GM23338 (cell line): ENCODE data around the gene ITGB3. TPM values are rescaled to one million over a fixed set of nuclear protein-coding genes. Genes with fewer than 3 reads are reported as not detected.

Experiments used
- ATAC-seq: fragments of 200-7000 bp; cut with Tn5 transposase; 3 replicates; pipeline ENCODE4 v1.9.1; 2020
- DNase-seq: peaks from one replicate; pipeline ENCODE4 v3.0.0-alpha.2; 2015; ENCODE audit warnings: low spot score
- H2AFZ ChIP-seq: fragments of 200-600 bp; sonication (generic); 2 replicates; pipeline ENCODE4 v1.8.0; 2016; ENCODE audit warnings: antibody characterized with exemption, mild to moderate bottlenecking, moderate library complexity
- H3F3A ChIP-seq: fragments of 200-600 bp; sonication (generic); replicated peaks from 2 replicates; pipeline ENCODE4 v1.8.0; 2017; ENCODE audit warnings: antibody characterized with exemption, mixed run types, low read depth
- H3K27ac ChIP-seq: fragments of 200-600 bp; sonication (generic); 2 replicates; pipeline ENCODE4 v1.6.1; 2016; ENCODE audit warnings: low read depth
- H3K27me3 ChIP-seq: fragments of 200-600 bp; sonication (generic); 2 replicates; pipeline ENCODE4 v1.8.0; 2016; ENCODE audit warnings: mild to moderate bottlenecking, mixed run types, moderate library complexity; ENCODE audit not compliant: insufficient read depth
- H3K36me3 ChIP-seq: fragments of 200-600 bp; sonication (generic); 2 replicates; pipeline ENCODE4 v1.8.0; 2016; ENCODE audit warnings: mild to moderate bottlenecking; ENCODE audit not compliant: insufficient read depth
- H3K4me1 ChIP-seq: fragments of 200-600 bp; sonication (generic); 2 replicates; pipeline ENCODE4 v1.8.0; 2016; ENCODE audit warnings: mild to moderate bottlenecking, moderate library complexity; ENCODE audit not compliant: insufficient read depth
- H3K4me2 ChIP-seq: fragments of 200-600 bp; sonication (generic); 2 replicates; pipeline ENCODE4 v1.7.1; 2017; ENCODE audit warnings: mixed run types
- H3K4me3 ChIP-seq: fragments of 200-600 bp; sonication (generic); 2 replicates; pipeline ENCODE4 v1.6.1; 2016; ENCODE audit warnings: mixed run types
- H3K79me2 ChIP-seq: fragments of 200-600 bp; sonication (generic); replicated peaks from 2 replicates; pipeline ENCODE4 v1.8.0; 2017; ENCODE audit warnings: mild to moderate bottlenecking; ENCODE audit not compliant: insufficient read depth
- H3K9me2 ChIP-seq: fragments of 200-600 bp; sonication (generic); 2 replicates; pipeline ENCODE4 v1.8.0; 2017; ENCODE audit not compliant: insufficient read depth
- H4K20me1 ChIP-seq: fragments of 200-600 bp; sonication (generic); replicated peaks from 2 replicates; pipeline ENCODE4 v1.8.0; 2017; ENCODE audit warnings: mild to moderate bottlenecking; ENCODE audit not compliant: insufficient read depth
- H3K27ac Mint-ChIP-seq: 2 replicates; pipeline ENCODE4 v1.8.0; 2020; ENCODE audit warnings: inconsistent platforms, mild to moderate bottlenecking, moderate library complexity, mixed read lengths
- H3K27me3 Mint-ChIP-seq: 3 replicates; pipeline ENCODE4 v1.8.0; 2022; ENCODE audit warnings: low read depth, mild to moderate bottlenecking, moderate library complexity, mixed read lengths, inconsistent platforms; ENCODE audit not compliant: insufficient read depth, poor library complexity
- H3K36me3 Mint-ChIP-seq: 3 replicates; pipeline ENCODE4 v1.8.0; 2021; ENCODE audit warnings: low read depth, mild to moderate bottlenecking, inconsistent platforms, moderate library complexity, mixed read lengths
- H3K4me1 Mint-ChIP-seq: 3 replicates; pipeline ENCODE4 v1.8.0; 2020; ENCODE audit warnings: mild to moderate bottlenecking, inconsistent platforms, mixed read lengths
- H3K4me3 Mint-ChIP-seq: 3 replicates; pipeline ENCODE4 v1.8.0; 2021; ENCODE audit warnings: moderate library complexity, mild to moderate bottlenecking, inconsistent platforms, mixed read lengths
- H3K9me3 Mint-ChIP-seq: 3 replicates; pipeline ENCODE4 v1.8.0; 2020; ENCODE audit warnings: moderate library complexity, mild to moderate bottlenecking, inconsistent platforms, mixed read lengths
- CREB1 ChIP-seq: fragments of 250-450 bp; sonication (Bioruptor Pico); IDR thresholded peaks from 2 replicates; pipeline ENCODE4 v1.5.0; 2020; ENCODE audit warnings: low read depth, mild to moderate bottlenecking, moderate library complexity
- EZH2 ChIP-seq: fragments of 200-600 bp; sonication (generic); IDR thresholded peaks from one replicate; pipeline ENCODE4 v1.8.0; 2017; ENCODE audit warnings: antibody characterized with exemption, mild to moderate bottlenecking, low read depth; ENCODE audit not compliant: unreplicated experiment
- EZH2phosphoT487 ChIP-seq: fragments of 200-600 bp; sonication (generic); IDR thresholded peaks from one replicate; pipeline ENCODE4 v1.8.1; 2018; ENCODE audit warnings: antibody characterized with exemption; ENCODE audit not compliant: unreplicated experiment
- JUNB ChIP-seq: IDR thresholded peaks from one replicate; pipeline ENCODE4 v1.6.1; 2016; ENCODE audit warnings: antibody characterized with exemption; ENCODE audit not compliant: unreplicated experiment
- POLR2AphosphoS5 ChIP-seq: IDR thresholded peaks from 2 replicates; pipeline ENCODE4 v1.6.1; 2016; ENCODE audit warnings: antibody characterized with exemption, low read depth
- STAT1 ChIP-seq: IDR thresholded peaks from one replicate; pipeline ENCODE4 v1.6.1; 2016; ENCODE audit warnings: antibody characterized with exemption; ENCODE audit not compliant: unreplicated experiment
- ZNF114 ChIP-seq: fragments of 250-450 bp; sonication (Bioruptor Pico); IDR thresholded peaks from 2 replicates; pipeline ENCODE4 v1.5.0; 2020; ENCODE audit warnings: mild to moderate bottlenecking, moderate library complexity
- polyA plus RNA-seq: library from polyadenylated mRNA; unstranded; fragments of >200 nt; fragmentation: Nextera tagmentation; extraction: Ambion mirVana; gene quantifications from 2 replicates; pipeline ENCODE4 v1.2.1, GENCODE V29; 2016
- total RNA-seq: library from RNA; depleted of rRNA; stranded (reverse); fragments of >200 nt; shearing (Covaris generic); gene quantifications from 2 replicates; pipeline ENCODE4 v1.2.3, GENCODE V29; 2014
- TF ChIP-seq, protein P1 (sequence below), 2 experiments: fragments of 200-600 bp in 1 of 2; sonication (generic) in 1 of 2; conservative IDR thresholded peaks; 2 replicates each; pipeline versions ENCODE4 v1.5.1 to v1.6.1; 2016 to 2017; ENCODE audit warnings: antibody characterized with exemption in 2 of 2, low read depth in 2 of 2, mild to moderate bottlenecking in 2 of 2, moderate library complexity in 1 of 2
- TF ChIP-seq, protein P2 (sequence below): IDR thresholded peaks from 2 replicates; pipeline ENCODE4 v1.6.1; 2016; ENCODE audit warnings: antibody characterized with exemption

The ITGB3 gene
- total and polyA plus RNA-seq, 2 experiments from 2014 or later: 0.52 TPM; not detected in 1

DNA sequence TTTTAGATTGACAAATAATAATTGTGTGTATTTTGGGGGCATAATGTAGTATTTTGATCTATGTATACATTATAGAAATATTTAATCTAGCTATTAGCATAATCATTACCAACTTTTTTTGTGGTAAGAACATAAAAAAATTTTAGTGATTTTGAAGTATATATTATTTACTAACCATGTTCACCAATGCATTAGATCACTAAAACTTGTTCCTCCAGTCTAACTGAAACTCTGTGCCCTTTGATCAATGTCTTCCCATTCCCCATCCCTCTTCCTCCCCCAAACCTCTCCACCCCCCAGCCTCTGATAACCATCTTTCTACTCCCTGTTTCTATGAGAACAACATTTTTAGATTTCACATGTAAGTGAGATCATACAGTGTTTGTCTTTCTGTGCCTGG is 78.7 kb downstream of the ITGB3 start:
- H3K27me3 ChIP-seq: no peaks in the 10 kb centered on the region
- H3K9me3 Mint-ChIP-seq: no peaks in the 10 kb centered on the region; the same call in 2 of the 3 replicates
- no peaks in the 10 kb centered on the region for H4K20me1 ChIP-seq
- no peaks in the 10 kb centered on the region for H3K36me3 ChIP-seq
- ATAC-seq (no peak), DNase-seq (no peak)
- no peaks in the 10 kb centered on the region for H3F3A ChIP-seq
- H3K4me1 Mint-ChIP-seq: no peaks in the 10 kb centered on the region
- no peak overlapping the region for H3K27ac ChIP-seq
- no peak overlapping the region for H3K4me3 ChIP-seq
- no peaks in the 10 kb centered on the region for H3K79me2 ChIP-seq
- peaks cover 4% of the 10 kb centered on the region for H3K27me3 Mint-ChIP-seq
- H3K4me2 ChIP-seq: no peak overlapping the region
- H3K4me1 ChIP-seq: no peaks in the 10 kb centered on the region
- H3K4me3 Mint-ChIP-seq: no peak overlapping the region
- H2AFZ ChIP-seq: no peak overlapping the region
- H3K36me3 Mint-ChIP-seq: no peaks in the 10 kb centered on the region
- H3K27ac Mint-ChIP-seq: no peak overlapping the region
- no peak for TF ChIP-seq CREB1 (CRISPR knock-in tag)
- TF ChIP-seq POLR2AphosphoS5: no peak
- no peak for TF ChIP-seq EZH2phosphoT487
- no peak for TF ChIP-seq STAT1
- TF ChIP-seq EZH2: no peak
- no peak for TF ChIP-seq JUNB
- TF ChIP-seq, protein P1, sequence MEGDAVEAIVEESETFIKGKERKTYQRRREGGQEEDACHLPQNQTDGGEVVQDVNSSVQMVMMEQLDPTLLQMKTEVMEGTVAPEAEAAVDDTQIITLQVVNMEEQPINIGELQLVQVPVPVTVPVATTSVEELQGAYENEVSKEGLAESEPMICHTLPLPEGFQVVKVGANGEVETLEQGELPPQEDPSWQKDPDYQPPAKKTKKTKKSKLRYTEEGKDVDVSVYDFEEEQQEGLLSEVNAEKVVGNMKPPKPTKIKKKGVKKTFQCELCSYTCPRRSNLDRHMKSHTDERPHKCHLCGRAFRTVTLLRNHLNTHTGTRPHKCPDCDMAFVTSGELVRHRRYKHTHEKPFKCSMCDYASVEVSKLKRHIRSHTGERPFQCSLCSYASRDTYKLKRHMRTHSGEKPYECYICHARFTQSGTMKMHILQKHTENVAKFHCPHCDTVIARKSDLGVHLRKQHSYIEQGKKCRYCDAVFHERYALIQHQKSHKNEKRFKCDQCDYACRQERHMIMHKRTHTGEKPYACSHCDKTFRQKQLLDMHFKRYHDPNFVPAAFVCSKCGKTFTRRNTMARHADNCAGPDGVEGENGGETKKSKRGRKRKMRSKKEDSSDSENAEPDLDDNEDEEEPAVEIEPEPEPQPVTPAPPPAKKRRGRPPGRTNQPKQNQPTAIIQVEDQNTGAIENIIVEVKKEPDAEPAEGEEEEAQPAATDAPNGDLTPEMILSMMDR (conservative IDR thresholded peaks at IDR 0.05; ENCODE audit: low read depth in 2 of 2): no peak
- no peak for TF ChIP-seq ZNF114 (CRISPR knock-in tag)
- no peaks in the 10 kb centered on the region for H3K9me2 ChIP-seq

DNA sequence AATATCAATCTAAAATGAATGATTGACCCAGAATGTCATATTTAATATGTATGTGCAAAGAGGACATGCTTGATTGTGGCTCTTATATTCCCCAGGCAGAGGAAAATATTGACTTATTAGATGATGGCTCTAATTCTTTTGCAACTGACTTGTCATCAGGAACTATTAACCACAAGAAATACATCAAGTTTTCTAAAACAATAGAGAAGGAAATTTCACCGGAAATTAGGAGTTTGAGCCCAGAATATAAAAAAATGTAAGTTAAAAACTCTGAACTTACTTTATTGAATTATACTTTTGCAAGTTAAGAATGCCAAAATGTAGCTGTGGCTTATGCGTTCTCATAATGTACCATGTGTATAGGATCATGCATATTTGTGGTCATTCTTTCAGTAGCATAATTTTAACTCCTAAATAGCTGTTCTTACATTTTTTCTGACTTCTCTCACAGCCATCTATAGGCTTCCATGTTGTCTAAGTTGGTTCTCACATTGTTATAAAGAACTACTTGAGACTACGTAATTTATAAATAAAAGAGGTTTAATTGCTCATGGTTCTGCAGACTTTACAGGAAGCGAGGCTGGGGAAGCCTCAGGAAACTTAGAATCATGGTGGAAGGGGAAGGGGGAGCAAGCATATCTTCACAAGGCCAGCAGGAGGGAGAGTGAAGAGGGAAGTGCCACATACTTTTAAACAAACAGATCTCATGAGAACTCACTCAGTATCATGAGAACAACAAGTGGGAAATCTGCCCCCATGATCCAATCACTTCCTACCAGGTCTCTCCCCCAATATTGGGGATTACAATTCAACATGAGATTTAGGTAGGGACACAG is 81.7 kb downstream of the ITGB3 start:
- Histone ChIP-seq H3K4me2 (no peak overlapping the region), H3K4me1 (no peaks in the 10 kb centered on the region), H3K9me2 (no peaks in the 10 kb centered on the region), H3K4me3 (no peak overlapping the region), H3F3A (no peaks in the 10 kb centered on the region), H3K27ac (no peak overlapping the region), H3K79me2 (no peaks in the 10 kb centered on the region), H3K27me3 (no peaks in the 10 kb centered on the region), H4K20me1 (no peaks in the 10 kb centered on the region), H3K36me3 (no peaks in the 10 kb centered on the region), H2AFZ (no peak overlapping the region)
- H3K27ac Mint-ChIP-seq: no peak overlapping the region
- H3K9me3 Mint-ChIP-seq: no peaks in the 10 kb centered on the region; the same call in 2 of the 3 replicates
- no peaks in the 10 kb centered on the region for H3K36me3 Mint-ChIP-seq
- H3K4me3 Mint-ChIP-seq: no peak overlapping the region
- DNase-seq (no peak), ATAC-seq (no peak)
- TF ChIP-seq ZNF114 (CRISPR knock-in tag): no peak
- H3K27me3 Mint-ChIP-seq: peaks cover 2% of the 10 kb centered on the region
- H3K4me1 Mint-ChIP-seq: peaks cover 3% of the 10 kb centered on the region; the same call in 2 of the 3 replicates

DNA sequence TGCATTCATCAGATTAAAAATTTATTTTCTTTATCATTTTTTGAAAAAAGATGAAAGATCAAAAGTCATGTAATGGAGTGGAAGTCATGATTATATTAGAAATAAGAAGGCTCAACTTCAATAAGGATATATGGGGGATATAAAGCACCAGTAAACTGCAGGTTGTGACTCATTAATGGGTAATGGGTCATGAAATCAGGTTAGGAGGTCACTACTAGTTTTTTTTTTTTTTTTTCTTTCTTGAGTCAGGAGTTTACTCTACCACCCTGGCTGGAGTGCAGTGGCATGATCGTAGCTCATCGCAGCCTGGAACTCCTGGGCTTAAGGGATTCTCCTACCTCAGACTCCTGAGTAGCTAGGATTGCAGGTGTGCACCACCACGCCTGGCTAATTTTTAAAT is 84.4 kb downstream of the ITGB3 start:
- Histone ChIP-seq H3K4me2 (no peak overlapping the region), H2AFZ (no peak overlapping the region)
- ATAC-seq: no peak
- no peak for TF ChIP-seq ZNF114 (CRISPR knock-in tag)
- TF ChIP-seq, protein P1 (conservative IDR thresholded peaks at IDR 0.05; ENCODE audit: low read depth in 2 of 2): no peak
- TF ChIP-seq CREB1 (CRISPR knock-in tag): no peak
- TF ChIP-seq POLR2AphosphoS5: no peak
- no peak for TF ChIP-seq EZH2phosphoT487
- TF ChIP-seq JUNB: no peak
- TF ChIP-seq, protein P2, sequence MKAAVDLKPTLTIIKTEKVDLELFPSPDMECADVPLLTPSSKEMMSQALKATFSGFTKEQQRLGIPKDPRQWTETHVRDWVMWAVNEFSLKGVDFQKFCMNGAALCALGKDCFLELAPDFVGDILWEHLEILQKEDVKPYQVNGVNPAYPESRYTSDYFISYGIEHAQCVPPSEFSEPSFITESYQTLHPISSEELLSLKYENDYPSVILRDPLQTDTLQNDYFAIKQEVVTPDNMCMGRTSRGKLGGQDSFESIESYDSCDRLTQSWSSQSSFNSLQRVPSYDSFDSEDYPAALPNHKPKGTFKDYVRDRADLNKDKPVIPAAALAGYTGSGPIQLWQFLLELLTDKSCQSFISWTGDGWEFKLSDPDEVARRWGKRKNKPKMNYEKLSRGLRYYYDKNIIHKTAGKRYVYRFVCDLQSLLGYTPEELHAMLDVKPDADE: no peak

More for the DNA sequence above, 84.4 kb downstream of the ITGB3 start:
- H4K20me1 ChIP-seq: no peaks in the 10 kb centered on the region
- H3K4me3 Mint-ChIP-seq: no peak overlapping the region
- no peak for DNase-seq
- no peaks in the 10 kb centered on the region for H3K79me2 ChIP-seq
- no peaks in the 10 kb centered on the region for H3K9me3 Mint-ChIP-seq
- no peaks in the 10 kb centered on the region for H3K27me3 ChIP-seq
- no peaks in the 10 kb centered on the region for H3K4me1 ChIP-seq
- H3K4me1 Mint-ChIP-seq: peaks cover 3% of the 10 kb centered on the region; the same call in 2 of the 3 replicates
- no peaks in the 10 kb centered on the region for H3K36me3 ChIP-seq
- no peaks in the 10 kb centered on the region for H3F3A ChIP-seq
- no peak overlapping the region for H3K27ac Mint-ChIP-seq
- H3K36me3 Mint-ChIP-seq: no peaks in the 10 kb centered on the region
- no peaks in the 10 kb centered on the region for H3K9me2 ChIP-seq
- peaks cover 2% of the 10 kb centered on the region for H3K27me3 Mint-ChIP-seq
- H3K4me3 ChIP-seq: no peak overlapping the region
- no peak overlapping the region for H3K27ac ChIP-seq
